Urothelium cell line (cell line): ENCODE data around the gene DYSF.
A peak's percentile ranks its signal among the peaks of the same experiment; 100 is the strongest.

Source experiments
- DNase-seq: peaks from one replicate; pipeline ENCODE4 v3.0.0; 2011; ENCODE audit warnings: low spot score, mixed read lengths
- FAIRE-seq: peaks from 2 replicates; lab custom pipeline; 2011; peaks lifted over from hg19 to GRCh38; lab: Jason Lieb, UNC

Gene DYSF

GRCh38 chr2:71610671-71611070 lies 157.3 kb downstream of the DYSF start:
- FAIRE-seq (no peak), DNase-seq (no peak)

DNA sequence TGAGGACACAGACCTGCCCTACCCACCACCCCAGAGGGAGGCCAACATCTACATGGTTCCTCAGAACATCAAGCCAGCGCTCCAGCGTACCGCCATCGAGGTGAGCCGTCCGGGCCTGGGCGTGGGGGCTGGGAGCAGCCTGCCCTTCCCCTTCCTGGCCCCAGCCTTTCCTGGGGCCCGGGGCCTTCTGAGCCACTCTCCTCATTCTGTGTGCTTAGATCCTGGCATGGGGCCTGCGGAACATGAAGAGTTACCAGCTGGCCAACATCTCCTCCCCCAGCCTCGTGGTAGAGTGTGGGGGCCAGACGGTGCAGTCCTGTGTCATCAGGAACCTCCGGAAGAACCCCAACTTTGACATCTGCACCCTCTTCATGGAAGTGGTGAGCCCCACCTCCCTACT lies 157.9 kb downstream of the DYSF start:
- DNase-seq: no peak
- no peak for FAIRE-seq

DNA sequence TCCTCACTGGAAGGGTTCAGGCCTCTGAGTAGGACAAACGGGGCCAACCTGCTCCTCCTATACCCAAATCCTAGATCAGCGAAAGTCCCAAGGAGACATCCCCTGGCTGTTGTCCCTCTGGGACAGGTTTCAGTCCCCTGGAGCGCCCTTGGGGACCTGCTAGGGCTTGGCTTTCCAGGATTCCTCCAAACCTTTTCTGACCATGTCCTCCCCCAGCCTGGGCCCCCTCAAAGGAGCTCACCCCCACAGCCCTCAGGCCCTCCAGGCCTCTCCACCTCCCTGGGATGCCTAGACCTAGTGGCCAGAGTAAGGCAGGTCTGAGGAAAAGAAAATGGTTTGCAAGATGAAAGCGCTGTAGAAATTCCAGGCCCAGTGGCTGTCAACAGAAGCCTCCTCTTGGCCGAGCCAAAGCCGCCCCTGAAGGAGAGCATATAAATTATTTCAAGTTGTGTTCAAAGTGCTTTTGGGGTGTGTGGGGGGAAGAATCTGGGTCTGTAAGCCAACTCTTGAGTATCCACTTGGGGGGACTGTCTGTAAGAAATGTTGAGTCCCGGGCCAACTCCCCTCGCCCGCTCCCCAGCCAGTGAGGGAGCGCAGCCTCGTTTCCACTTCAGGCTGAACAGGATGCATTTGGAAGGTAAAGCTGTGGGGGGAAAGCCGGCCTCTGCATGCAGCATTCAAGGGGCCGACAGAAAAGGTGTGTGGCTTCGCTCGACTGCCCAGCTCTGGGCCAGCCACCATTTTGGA lies 158.6 kb downstream of the DYSF start:
- FAIRE-seq: no peak
- DNase-seq: no peak

GRCh38 chr2:71612581-71613402 lies 159.4 kb downstream of the DYSF start:
- no peak for FAIRE-seq
- no peak for DNase-seq

- FAIRE-seq (no peak), DNase-seq (no peak)
Measured at GRCh38 chr2:71613403-71613952, 160.1 kb downstream of the DYSF start.

DNA sequence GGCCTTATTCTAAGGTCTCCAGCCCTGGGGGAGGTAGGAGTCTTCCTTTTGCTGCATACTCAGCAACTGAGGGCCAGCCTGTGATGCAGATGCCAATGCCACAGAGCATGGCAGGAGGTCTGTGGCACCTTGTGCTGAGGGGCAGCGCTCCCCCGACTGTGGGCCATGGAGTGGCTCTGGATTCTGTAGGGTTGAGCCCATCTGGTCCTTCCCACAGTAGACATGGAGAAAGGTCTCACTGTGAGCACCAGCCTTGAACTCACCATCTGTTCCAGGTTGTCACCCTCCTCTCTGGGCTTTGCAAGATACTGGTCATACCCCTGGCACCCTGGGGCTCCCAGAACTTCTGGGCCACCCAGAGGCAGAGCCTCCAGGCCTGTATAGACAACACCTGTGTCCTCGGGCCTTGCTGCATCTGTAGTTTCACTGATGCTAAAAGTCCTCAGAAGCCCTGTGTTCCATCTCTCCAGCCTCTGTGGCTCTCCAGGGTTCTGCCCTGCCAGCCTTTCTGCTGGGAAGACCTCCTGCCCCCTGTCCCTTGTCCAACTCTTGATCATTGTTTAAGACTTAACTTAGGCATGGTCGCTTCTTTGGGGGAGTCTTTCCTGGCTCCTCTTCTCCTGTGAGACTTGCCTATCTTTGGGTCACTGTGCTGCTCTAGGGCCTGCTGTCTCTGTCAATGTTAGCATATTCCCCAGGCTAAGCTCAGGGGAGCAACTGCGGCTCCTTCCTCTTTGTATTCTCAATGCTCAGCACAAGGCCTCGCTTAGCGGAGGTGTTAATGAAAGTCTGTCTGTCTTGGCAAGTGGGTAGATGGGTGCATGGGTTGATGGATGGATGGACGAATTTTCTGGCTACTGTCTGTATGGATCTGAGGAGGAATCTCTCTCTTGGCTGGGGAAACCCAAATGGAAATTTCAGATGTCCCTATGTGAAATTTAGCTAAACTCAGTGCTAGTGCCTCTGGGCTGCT lies 160.9 kb downstream of the DYSF start:
- FAIRE-seq (peak; percentile 42), DNase-seq (no peak)

DNA sequence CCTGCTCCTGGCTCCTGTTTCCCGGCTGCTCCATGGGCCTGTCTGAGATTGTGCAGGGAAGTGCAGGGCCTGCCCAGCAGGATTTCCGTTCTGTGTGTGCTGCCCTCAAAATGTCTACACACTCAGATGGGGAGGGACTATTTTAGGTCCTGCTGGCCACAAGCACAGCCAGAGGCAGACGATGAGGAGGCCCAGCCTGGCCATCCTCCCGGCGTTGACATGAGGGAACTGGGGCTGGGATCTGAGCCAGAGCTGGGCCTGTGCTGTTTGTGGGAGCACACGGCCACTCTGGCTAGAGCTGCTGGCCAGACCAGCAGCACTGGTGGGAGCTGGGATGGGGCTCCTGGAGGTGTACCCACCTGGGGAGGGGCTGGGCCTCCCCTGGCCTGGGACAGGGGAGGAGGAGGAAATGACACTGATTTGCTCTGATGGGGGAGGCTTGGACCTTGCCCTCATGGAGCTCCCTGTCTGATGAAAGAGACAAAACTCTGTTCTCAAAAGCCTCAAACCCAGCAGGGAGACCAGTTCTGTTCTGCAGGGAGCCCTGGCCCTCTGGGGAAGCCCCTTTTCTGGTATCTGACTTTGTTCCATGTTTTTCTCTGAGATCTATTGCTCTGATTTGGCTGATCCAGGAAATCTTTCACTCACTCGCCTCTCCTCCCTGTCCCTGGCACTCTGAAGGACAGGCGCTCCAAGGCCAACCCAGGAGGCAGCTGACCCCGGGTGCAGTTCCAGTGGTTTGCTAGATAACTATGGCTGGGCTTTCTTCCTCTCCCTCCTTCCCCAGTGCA lies 161.8 kb downstream of the DYSF start:
- no peak for DNase-seq
- no peak for FAIRE-seq

GRCh38 chr2:71615767-71616730 lies 162.7 kb downstream of the DYSF start:
- DNase-seq (no peak), FAIRE-seq (no peak)

- DNase-seq: no peak
- no peak for FAIRE-seq
Measured at GRCh38 chr2:71617266-71617665, 163.9 kb downstream of the DYSF start.

- FAIRE-seq (peak; percentile 100), DNase-seq (no peak)
Measured at GRCh38 chr2:71618327-71619113, 165.2 kb downstream of the DYSF start.

- FAIRE-seq: no peak
Measured at GRCh38 chr2:71619230-71619741, 165.9 kb downstream of the DYSF start.

DNA sequence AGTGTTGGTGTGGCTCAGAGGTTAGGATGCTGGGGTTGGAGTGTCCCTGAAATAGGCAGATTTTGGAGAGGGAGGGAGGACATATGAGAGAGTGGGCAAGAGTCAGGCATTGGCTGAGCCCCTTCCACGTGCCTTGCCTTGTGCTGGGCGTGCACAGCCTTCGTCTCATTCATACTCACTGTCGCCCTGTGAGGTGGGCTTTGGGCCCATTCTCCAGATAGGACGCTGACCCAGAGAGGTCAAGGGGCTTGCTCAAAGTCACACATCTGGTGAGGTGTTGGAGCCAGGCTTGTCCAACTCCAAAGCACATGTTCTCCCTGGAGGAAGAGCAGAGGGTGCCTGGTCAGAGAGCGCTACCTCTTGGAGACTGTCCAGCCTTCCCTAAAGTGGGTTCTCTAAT lies 166.8 kb downstream of the DYSF start:
- FAIRE-seq (no peak), DNase-seq (no peak)

More at GRCh38 chr2:71619230-71619741, 165.9 kb downstream of the DYSF start:
- no peak for DNase-seq

DNA sequence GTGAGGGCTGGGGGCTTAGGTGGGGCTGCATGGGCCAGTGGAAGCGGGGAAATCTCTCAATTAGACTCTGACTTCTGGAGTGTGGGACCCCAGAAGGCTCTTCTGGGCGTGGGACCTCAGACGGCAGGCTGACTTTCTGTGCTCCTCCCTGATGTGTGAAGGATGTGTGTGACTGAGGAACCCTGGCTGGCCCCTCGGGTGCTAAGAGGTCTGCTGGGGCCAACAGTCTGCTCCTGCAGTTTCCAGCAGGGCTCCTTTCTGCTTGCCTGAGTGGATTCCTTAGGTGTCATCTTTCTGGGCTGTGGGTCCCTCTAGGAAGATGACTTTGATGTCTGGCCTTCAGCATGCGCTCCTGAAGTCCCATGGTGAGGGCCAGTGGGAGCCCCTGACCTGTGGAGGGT lies 167.5 kb downstream of the DYSF start:
- FAIRE-seq (no peak), DNase-seq (no peak)

GRCh38 chr2:71629273-71629672 lies 175.9 kb downstream of the DYSF start:
- no peak for FAIRE-seq
- DNase-seq: no peak

- no peak for DNase-seq
- FAIRE-seq: no peak
Measured at GRCh38 chr2:71629771-71630453, 176.6 kb downstream of the DYSF start.

DNA sequence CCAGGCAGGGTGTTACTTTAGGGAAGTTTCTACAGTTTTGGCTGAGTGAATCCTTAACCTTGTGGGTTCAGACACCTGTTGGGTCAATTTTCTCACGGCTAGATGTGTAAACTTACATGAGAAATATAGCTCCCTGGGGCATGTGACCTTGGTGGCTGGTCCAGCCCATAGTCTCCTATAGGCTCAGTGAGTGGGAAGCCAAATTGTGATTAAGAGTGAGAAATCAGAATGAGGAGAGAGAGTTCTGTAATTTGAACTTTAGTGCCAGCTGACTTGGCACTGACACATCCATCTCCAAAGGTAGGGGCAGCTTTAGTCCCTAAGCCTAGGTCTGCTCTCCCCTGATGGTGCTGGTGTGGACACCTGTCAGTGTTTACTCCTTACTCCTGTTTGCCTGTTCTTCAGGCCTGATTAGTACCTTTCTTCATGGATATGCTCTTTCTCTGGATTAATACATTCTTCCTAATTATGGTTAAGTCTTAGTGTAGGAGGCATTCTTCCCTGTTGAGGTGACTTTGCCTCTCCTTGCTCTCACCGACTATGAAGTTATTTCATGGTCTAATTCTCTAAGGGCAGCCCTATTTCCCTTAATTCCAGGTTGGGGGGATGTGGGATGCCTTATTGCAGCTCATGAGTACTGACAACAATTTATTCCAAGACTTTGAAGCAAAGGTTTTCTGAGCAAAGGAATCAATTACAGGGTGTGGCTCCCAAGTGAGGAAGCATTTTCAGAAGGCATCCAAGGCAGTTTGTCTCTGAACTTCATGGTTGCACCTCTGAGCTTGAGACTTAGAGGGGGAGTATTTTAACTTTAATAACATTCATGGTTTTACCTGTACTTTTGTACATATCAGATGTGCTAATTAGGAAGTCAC lies 177.3 kb downstream of the DYSF start:
- peak; percentile 4 for DNase-seq
- FAIRE-seq: peak; percentile 53
